ENCODE results near the gene DNAI2.

DNA sequence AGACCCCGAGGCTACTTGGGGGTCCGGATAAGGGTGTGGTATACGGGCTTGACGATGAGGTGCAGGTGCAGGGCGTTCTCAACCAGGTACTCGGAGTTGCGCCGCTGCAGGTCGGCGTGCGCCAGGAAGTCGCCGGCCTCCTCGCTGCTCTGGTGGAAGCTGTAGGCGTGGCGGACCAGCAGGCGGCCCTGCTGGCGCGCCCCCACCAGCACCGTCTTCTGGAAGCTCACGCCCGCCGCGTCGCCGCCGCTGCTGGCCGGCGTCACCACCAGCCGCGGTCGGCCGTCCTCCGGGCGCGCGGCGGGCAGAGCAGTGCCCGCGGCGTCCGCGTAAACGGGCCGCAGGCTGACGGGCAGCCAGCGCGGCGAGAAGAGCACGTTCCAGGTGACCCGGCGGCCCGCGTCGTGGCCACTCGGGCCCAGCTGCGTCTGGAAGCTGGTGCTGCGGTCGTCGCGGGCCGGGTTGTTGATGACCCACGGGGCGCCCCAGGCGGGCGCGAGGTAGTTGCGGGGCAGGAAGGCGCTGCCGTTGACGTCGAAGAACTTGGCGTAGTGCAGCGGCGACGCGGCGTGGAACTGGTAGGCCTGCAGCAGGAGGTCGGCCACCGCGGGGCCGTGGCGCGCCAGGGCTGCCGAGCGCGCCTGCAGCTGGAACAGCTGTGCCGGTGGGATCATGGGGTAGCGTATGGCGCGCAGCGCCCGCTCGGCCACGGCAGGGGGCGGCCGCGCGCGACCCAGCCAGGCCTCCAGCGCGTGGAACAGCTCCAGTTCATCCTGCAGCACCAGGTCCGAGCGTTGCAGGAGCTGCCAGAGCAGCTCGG is 82.8 kb downstream of the DNAI2 start:
- TF ChIP-seq POLR2AphosphoS5 (IDR thresholded peaks at IDR 0.05; ENCODE audit: low read depth, low read length) (no peak), ZNF274 (IDR thresholded peaks at IDR 0.05; ENCODE audit: low read depth, low read length) (no peak), TCF7L2 (IDR thresholded peaks at IDR 0.05; ENCODE audit: borderline replicate concordance, extremely low read depth, insufficient read depth, insufficient read length) (no peak), CEBPB (IDR thresholded peaks at IDR 0.05; ENCODE audit: low read depth) (no peak), EZH2phosphoT487 (IDR thresholded peaks at IDR 0.05; ENCODE audit: borderline replicate concordance) (no peak), EGR1 (IDR thresholded peaks at IDR 0.05; ENCODE audit: low read depth) (no peak), POLR2A (IDR thresholded peaks at IDR 0.05; ENCODE audit: borderline replicate concordance, extremely low read depth, insufficient read depth, insufficient read length) (no peak), RAD21 (IDR thresholded peaks at IDR 0.05; ENCODE audit: low read depth) (no peak), EZH2 (IDR thresholded peaks at IDR 0.05) (no peak), YY1 (IDR thresholded peaks at IDR 0.05; ENCODE audit: extremely low read depth, insufficient replicate concordance, low read depth, low read length) (no peak)
- TF ChIP-seq, protein P1, sequence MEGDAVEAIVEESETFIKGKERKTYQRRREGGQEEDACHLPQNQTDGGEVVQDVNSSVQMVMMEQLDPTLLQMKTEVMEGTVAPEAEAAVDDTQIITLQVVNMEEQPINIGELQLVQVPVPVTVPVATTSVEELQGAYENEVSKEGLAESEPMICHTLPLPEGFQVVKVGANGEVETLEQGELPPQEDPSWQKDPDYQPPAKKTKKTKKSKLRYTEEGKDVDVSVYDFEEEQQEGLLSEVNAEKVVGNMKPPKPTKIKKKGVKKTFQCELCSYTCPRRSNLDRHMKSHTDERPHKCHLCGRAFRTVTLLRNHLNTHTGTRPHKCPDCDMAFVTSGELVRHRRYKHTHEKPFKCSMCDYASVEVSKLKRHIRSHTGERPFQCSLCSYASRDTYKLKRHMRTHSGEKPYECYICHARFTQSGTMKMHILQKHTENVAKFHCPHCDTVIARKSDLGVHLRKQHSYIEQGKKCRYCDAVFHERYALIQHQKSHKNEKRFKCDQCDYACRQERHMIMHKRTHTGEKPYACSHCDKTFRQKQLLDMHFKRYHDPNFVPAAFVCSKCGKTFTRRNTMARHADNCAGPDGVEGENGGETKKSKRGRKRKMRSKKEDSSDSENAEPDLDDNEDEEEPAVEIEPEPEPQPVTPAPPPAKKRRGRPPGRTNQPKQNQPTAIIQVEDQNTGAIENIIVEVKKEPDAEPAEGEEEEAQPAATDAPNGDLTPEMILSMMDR (IDR thresholded peaks at IDR 0.05 in 2 of 3, conservative IDR thresholded peaks at IDR 0.05 in 1 of 3; ENCODE audit: borderline replicate concordance in 1 of 3, insufficient read depth in 1 of 3, low read depth in 2 of 3, low read length in 2 of 3): no peak
- TF ChIP-seq, protein P2, sequence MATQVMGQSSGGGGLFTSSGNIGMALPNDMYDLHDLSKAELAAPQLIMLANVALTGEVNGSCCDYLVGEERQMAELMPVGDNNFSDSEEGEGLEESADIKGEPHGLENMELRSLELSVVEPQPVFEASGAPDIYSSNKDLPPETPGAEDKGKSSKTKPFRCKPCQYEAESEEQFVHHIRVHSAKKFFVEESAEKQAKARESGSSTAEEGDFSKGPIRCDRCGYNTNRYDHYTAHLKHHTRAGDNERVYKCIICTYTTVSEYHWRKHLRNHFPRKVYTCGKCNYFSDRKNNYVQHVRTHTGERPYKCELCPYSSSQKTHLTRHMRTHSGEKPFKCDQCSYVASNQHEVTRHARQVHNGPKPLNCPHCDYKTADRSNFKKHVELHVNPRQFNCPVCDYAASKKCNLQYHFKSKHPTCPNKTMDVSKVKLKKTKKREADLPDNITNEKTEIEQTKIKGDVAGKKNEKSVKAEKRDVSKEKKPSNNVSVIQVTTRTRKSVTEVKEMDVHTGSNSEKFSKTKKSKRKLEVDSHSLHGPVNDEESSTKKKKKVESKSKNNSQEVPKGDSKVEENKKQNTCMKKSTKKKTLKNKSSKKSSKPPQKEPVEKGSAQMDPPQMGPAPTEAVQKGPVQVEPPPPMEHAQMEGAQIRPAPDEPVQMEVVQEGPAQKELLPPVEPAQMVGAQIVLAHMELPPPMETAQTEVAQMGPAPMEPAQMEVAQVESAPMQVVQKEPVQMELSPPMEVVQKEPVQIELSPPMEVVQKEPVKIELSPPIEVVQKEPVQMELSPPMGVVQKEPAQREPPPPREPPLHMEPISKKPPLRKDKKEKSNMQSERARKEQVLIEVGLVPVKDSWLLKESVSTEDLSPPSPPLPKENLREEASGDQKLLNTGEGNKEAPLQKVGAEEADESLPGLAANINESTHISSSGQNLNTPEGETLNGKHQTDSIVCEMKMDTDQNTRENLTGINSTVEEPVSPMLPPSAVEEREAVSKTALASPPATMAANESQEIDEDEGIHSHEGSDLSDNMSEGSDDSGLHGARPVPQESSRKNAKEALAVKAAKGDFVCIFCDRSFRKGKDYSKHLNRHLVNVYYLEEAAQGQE (IDR thresholded peaks at IDR 0.05; ENCODE audit: low read depth): no peak

Measured in HCT116 (cell line).